ENCODE data around the gene FEM1B.
"Not testable (repeated sequence)": the region's sequence is repeated elsewhere in the genome, so short reads cannot be mapped to it uniquely, and the experiment has no call there.

Gene FEM1B

DNA sequence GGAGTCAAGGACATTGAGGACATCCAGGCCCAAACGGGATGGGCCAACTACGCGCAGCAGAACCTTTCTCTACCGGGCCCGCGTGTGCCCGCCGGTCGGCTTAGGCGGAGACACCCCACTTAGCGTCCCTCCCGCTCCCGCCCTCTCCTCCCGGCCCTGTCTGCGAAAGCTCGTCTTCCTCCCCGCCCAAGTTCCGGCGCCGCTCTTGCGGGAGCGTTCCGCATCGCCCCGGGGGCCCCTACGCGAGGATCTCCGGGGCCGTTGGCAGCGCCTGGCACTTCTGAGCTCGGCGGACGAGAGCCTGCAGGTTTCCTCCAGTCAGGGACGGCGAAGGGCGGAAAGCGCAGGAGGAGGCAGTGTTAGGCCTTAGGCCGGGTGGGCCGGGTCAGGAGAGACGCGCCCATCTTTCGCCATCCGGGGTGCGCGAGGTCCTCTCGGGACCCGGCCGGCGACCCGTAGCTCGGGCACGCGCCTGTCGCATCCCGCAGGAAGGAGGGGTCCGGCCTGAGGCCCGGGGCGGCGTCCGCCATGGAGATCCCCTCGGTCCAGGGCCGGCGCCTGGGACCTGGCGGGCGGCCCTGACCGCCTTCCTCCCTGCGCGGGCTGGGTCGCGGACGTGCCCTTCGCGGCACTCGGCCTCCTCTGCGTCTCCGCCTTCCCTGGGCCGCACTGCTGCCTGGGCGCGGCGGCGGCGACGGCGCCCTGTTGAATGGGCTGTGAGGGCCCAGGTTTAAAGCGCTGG, at the start of gene FEM1B:
FEM1B (plus strand) TSS at position 143 of the 742 bp plus-strand sequence. CDS start 673 bp downstream, outside the sequence.
- peak; percentile 85 for DNase-seq (ENCODE audit: low read depth)

DNA sequence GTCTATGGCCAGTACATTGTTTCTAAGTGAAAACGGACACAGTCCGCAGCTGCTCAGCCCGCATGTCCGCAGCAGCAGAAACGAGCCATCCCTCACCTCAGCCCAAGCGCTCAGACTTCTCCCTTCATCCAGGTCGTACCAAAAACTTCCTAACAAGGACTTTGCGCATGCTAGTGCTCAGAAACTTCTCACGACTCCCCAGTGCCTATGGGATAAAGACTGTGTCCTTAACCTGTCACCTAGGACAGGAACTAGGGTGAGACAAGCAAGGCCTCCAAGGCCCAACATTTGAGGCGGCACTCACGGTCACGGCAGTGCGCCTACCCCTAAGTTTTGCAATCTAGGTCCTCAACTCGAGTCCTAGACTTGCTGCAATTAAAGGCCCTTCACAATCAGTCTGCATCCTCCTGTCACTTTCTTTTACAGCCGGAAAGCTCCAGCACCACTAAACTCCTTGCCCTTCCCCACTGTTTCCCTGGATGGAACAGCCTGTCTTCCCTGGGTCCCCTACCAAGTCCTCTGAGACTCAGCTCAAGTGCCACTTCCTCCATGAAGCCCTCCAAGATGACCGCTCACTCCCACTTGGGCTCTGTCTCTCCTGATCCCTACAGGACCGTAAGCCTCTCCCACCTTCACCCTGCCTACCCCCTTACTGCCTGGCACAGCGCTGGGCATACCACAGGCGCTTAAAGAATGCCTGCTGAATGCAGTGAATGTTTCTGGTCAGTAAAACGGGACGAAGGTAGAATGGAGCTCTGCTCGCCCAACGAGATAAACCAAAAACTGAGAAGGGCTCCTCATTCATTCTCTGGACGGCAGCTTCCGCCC, 49.2 kb upstream of the FEM1B start:
- no peak for DNase-seq (ENCODE audit: low read depth)

DNA sequence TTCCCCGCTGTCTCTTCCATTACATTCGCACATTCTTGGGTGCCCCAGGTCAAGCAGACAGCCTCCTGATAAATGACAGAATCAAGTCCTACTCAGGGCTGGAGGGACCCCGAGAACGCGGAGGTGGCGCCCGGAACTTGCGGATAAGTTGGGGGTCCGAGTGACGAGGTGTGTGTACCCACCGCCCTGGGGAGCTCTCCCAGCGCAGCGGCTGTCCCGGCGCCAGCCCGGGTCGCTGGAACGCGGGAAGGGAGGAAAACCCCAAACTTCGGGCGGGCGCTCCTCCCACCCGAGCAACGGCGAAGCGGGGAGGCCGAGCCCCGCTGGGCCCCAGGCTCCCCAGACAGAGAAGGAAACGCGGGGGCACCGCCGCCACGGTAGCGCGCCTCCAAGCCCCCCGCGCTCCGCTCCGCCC, 48.6 kb upstream of the FEM1B start:
- DNase-seq (ENCODE audit: low read depth): no peak

DNA sequence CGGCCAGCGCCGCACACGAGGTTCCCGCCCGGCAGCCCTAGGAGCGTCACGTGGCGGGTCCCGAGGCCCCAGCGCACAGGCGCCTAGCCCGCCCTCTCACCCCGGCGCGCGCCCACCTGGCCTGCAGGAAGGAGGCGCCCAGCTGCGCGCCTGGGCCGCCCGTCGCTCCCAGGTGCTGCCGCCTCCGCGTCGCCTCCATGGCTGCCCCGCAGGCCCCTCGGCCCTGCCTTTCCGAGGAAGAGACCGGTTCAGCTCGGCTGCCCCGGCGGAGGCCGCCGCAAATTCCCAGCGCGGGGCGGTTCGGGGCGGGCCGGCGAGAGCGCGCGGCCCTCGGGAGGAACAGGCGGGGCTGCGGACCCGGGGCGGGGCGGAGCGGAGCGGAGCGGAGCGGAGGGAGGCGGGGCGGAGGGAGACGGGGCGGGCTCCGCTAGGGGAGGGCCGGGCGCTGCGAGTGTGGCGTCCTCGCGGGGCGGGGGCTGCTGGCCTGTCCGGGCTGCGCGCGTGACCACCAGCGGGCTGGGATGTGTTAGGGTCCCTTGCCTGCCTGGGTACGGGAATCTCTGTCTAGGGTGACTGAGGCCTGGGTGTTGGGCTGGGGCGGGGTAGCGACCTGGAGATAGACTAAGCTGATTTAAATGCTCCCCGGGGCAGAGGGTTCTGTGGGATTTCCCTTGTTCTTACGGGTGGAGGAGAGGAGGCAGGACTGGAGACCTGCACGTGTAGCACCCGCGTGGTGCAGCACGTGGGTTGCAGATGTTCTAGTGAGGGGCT, 48.0 kb upstream of the FEM1B start, which contains the start of gene CLN6:
CLN6 (minus strand) TSS at position 343 of the 771 bp plus-strand sequence; CDS start at position 199, 144 bp downstream.
- peak; percentile 62 for DNase-seq (ENCODE audit: low read depth)

DNA sequence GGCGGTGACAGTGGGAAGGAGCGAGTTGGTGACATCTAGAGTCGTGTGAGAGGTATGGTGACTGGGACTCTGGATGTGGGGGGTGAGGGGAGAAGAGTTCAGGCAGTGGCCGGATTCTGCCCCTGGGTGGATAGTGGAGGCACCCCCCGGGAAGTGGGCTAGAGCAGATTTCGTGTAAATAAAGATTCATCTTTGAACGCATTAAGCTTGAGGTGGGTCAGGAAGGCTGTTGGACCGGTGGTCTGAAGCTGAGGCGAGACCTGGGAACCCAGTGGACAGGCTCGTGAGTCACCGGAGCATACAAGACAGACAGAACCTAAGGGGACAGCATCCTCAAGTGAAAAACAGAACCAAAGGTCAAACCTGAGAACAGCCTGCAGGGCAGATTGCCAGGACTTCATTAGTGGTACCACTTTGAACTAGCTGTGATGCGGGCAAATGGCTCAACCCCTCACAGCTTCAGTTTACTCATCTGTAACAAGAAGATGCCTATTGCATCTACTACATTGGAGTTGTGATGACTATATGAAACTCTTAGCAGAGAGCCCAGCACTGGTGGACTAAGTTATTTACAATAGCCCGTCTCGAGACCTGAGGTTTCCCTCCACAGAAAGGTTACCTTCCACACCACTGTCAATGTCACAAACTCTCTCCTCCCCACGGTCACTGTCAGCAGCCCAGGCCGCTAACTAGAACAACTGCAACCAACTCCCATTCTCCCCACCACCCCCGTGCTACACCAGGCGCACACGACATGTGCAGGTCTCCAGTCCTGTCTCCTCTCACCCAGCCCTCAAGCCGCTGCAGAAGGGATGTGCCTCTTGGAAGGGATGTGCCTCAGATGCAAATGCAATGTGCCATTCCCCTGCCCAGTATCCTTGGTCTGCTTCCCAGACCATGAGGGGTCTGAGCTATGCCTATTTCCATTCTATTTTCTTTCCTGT, 47.1 kb upstream of the FEM1B start:
- no peak for DNase-seq (ENCODE audit: low read depth)

DNA sequence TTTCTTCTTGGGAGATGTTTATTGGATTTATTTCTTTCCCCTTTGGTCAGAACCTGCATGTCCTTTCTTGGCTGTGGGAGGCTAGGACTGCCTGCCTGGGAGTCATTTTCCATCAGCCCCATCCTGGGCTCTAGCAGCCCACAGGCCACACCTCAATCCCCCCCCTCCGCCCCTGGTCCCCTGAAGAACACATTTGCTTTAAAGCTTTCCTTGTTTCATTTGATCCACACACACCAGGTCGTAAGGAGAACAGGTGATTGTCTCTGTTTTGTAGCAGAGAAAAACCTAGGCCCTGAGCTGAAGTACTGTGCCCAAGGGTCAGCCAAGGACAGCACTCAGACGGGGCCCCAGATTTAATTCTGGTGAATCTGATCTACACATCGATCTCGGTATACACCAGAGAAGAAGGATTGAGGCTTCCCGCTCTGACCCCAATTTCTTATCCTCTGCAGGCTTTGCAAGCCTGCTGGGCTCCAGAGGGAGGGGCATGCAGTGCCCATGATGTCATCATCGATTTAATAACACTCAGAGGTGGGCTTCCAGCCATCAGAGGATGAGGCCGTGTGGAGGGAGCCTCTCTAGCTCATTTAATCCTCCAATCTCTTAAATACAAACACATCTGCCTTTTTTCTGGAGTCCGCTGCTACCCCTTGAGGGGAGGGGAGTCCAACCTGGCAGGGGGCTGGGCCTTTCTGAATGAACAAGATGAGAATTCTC, 46.3 kb upstream of the FEM1B start:
- no peak for DNase-seq (ENCODE audit: low read depth)

DNA sequence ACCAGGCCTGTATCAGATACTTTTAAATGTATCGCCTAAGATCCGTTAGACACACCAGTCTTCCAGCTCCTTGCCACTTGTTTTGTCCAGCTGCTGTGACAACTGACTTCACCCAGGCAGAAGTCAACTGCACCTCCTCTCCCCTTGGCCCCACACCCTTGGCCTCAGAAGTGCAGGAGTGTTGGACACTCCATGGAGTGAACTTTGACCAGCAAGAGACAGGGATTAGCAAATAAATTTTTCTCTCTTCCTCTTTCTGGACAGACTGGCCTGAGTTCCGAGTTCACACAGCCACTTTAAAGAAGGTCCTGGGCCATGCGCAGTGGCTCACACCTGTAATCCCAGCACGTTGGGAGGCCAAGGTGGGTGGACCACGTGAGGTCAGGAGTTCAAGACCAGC, 45.1 kb upstream of the FEM1B start:
- DNase-seq (ENCODE audit: low read depth): no peak

DNA sequence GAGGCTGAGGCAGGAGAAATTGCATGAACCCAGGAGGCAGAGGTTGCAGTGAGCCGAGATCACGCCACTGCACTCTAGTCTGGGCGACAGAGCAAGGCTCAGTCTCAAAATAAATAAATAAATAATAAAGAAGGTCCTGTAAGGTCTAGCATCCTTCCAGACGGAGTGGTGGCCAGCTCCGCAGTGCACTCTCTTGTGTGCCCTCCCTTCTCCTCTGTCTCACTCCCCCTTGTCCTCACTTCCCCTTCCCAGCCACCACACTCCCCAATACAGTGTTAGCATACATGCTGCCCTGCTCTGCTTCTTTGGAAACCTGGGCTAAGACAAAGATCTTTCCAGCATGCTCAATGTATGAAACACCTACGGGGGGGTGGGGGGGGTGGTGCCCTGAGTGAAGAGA, 44.6 kb upstream of the FEM1B start:
- DNase-seq (ENCODE audit: low read depth): no peak

DNA sequence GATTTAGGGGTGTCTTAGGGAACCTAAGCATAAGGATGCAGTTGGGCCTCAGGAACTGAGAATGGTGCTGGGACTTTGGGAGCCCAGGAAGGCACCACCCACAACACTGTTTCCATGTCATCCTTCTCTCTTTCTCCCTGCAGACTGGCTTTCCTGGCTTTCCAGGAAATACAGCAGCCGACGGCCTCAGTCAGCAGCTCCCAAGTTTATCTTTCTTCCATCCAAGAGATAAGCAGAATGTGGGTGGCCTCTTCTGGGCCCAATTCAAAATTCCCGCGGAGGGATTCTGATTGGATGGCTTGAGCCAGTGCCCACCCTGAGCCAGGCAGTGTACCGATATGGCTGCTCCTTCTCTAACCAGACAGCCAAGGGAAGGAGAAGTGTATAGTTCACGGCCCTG, 43.5 kb upstream of the FEM1B start:
- DNase-seq (ENCODE audit: low read depth): no peak

DNA sequence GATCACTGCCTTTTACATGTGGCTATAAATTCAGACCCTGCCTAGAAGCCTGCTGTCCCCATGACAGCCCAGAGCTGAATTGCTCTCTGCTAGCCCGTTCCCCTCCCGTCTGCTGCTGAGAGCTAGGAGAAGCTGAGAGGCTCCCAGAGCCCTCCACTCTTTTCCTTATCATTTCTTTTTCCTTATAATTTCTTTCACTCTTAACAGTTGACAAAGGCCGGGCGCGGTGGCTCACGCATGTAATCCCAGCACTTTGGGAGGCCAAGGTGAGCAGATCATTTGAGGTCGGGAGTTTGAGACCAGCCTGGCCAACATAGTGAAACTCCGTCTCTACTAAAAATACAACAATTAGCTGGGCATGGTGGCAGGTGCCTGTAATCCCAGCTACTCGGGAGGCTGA, 43.0 kb upstream of the FEM1B start:
- not testable (repeated sequence) for DNase-seq (ENCODE audit: low read depth)

DNA sequence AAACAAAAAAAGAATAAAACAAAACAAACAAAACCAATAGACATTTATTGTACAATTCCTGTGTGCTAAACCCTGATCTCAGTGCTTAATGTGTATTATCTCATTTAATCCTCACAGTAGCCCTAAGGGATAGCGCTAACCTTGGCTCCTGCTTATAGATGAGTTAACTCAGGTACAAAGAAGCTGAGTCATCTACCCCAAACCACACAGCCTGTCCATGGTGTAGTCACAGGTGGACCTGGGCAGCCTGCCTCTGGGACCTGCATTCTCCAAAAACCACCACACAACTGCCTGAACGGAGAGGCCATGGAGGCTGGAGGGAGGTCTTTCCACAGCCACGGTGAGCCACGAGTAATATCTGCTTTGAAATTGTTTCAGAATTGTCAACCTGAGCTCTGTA, 42.5 kb upstream of the FEM1B start:
- no peak for DNase-seq (ENCODE audit: low read depth)

DNA sequence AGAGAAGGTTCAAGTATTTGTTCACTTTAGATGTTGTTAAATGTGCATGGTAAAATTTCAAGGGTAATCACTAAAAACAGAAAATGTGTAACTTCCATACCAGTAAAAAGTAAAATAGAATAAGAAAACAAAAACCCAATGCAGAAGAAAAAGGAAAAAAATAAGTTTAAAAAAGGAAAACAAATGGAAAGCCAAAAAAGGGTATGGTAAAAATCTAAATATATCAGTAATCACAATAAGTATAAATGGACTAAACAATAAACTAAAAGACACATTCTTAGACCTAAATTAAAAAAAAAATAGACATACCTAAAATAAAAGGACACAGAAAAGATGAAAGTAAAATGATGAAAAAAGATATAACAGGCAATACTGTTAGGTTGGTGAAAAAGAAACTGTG, 38.5 kb upstream of the FEM1B start:
- DNase-seq (ENCODE audit: low read depth): no peak

DNA sequence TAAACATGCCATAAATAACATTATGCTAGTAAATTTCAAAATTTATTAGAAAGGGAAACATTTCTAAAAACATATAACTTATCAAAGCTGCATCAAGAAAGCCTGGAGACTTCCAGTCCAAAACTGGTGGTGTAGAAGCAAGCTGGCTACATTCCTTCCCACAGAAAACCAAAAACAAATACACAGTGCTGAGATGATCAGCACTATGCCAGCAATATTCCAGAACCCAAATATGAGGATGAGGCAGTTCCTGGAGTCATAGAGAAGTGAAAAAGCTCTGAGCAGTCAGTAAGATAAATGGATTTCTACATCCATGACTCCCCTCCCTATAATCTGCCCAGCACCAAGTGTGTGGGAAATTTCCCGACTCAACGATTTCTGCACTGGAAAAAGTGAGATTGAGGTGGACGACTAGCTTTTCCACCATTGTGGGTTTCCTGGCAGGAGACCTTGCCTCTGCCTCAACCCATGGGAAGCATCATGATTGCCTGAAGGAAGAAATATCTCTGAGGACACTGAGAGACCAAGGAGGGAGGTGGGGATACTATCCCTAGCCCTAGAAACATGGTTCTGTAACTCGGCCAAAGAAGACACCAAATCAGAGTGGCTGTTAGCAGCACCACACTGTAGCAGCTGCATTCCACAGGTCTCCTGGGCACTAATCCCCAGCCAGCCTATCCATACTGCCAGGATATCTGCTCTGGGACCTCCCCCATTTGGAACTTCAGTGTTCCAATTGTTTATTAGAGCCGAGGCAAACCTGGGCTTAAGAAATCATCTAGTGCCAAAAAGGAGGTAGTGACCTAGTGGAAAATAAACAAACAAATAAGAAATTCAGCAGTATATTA, 36.2 kb upstream of the FEM1B start:
- DNase-seq (ENCODE audit: low read depth): no peak

DNA sequence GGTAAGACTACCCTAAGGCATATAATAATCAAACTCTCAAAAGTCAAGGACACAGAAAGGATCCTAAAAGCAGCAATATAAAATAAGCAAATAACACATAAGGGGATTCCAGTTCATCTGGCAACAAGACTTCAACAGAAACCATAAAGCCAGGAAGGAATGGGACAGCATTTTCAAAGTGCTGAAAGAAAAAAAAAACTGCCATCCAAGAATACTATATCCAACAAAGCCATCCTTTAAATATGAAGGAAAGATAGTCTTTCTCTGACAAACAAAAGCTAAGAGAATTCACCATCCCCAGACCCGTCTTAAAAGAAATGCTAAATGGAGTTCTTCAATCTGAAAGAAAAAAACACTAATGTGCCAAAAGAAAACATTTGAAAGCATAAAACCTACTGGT, 33.3 kb upstream of the FEM1B start:
- DNase-seq (ENCODE audit: low read depth): no peak

DNA sequence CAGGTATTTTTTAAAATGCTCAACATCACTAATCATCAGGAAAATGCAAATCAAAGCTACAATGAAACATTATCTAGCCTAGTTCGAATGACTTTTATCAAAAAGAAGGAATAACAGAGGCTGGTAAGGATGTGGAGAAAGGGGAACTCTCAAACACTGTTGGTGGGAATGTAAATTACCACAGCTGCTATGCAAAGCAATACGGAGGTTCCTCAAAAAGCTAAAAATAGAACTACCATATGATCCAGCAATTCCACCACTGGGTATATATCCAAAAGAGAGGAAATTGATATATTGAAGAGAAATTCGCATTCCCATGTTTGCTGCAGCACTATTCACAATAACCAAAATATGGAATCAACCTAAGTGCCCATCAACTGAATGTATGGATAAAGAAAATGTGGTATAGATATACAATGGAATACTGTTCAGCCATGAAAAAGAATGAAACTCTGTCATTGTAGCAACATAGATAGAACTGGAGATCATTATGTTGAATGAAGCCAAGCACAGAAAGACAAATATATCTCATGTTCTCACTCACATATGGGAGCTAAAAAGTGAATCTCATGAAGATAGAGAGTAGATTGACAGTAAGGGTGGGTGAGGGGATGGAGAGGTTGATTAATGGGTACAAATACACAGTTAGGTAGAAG, 28.4 kb upstream of the FEM1B start:
- DNase-seq (ENCODE audit: low read depth): no peak

DNA sequence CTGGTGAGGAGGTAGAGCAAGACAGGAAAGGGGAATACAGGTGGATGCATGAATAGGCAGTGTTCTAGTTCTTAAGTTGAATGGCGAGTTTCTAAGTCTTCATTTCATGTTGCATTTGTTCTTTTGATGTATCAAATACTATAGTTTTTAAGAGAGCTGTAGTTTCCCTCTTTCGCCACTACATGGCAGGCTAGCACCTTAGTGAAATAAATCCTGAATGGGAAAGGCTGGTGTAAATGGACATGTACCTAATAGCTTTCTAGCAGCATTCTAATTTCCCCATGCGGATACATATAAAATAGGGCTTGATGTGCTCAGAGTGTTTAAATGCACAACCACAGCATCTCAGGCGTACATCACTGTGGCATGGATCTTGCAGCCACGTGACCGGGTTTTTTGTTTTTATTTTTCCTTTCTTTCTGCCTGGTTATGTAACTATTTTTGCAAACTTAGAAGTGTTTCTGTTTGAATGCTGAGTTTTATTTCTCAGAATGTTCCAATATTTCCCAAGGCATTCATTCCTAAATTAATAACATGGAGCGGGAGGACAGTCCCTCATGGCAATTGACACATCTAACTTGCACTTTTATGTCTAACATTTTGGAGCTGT, 24.5 kb upstream of the FEM1B start:
- no peak for DNase-seq (ENCODE audit: low read depth)

DNA sequence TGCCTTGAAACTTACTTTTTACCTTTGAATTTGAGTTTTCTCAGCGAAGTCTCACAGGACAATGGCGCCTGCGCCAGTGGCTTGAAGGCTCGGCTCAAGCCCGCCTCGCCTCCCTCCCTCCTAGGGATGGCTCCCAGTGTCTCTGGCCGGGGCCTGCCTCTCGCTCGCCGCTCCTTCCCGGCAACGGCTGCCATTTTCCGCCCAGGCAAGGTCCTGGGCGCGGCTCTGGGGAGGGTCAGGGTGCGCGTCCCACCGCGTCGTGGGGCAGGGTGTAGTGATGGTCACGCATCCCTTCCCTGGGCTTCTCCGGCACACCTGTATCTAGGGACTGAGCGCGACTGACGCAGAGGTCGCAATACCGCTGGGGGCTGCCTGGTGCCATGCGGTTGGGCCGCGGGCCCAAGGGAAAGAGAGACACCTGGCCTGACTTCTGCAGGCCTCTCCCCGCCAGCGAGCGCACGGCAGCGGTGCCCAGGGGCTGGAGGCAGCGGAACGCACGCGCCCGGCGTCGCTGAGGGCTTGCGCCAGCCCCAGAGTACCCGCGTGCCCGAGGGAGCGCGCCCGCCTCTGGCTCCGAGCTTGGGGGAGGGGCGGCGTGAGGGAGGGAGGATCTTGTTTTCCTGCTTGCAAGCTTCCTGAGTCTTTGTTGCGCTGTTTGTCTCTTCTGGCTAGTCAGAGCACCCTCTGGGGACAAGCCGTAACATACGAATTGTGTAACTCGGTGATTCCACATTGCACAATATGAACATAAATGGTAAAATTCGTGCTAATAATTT, 20.7 kb upstream of the FEM1B start:
- DNase-seq (ENCODE audit: low read depth): no peak

DNA sequence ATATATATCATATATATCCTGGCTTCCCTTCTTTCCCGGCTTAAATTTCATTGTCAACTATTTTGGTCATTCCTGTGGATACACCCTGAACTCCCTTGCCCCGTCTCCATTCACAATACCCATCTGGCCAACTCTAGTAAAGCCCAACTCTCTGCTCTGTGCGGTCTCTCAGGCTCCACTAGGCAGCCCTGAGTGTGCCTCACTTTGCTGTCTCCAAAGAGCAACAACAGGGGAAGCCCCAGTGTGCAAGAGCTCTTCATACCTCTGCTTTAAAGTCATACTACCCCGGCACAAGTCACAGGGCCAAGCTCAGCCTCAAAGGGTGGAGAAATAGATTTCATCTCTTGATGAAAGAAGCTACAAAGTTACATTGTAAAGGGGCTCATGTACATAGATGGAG, 18.9 kb upstream of the FEM1B start:
- no peak for DNase-seq (ENCODE audit: low read depth)

All from CMK (cell line).